Mesodermal cell (in vitro differentiated cells): ENCODE data around the gene MRPL30.

ENCODE experiments used
- H3K27ac ChIP-seq: 2 replicates; pipeline ENCODE4 v1.7.0; 2013; ENCODE audit warnings: mild to moderate bottlenecking, low read depth, low read length, moderate library complexity; ENCODE audit not compliant: severe bottlenecking
- H3K36me3 ChIP-seq: 2 replicates; pipeline ENCODE4 v1.7.1; 2013; ENCODE audit warnings: mild to moderate bottlenecking, low read length, moderate library complexity; ENCODE audit not compliant: control insufficient read depth, insufficient read depth
- H3K4me1 ChIP-seq: one replicate; pipeline ENCODE4 v1.7.1; 2013; ENCODE audit warnings: mild to moderate bottlenecking, low read length; ENCODE audit not compliant: insufficient read depth, control insufficient read depth, poor library complexity, severe bottlenecking
- H3K4me3 ChIP-seq: 2 replicates; pipeline ENCODE4 v1.7.0; 2013; ENCODE audit warnings: low read length, control low read depth, mild to moderate bottlenecking; ENCODE audit not compliant: insufficient read depth, poor library complexity, severe bottlenecking; ENCODE audit errors: extremely low read depth
- H3K9me3 ChIP-seq: 2 replicates; pipeline ENCODE4 v1.7.1; 2013; ENCODE audit warnings: mild to moderate bottlenecking, low read length, moderate library complexity; ENCODE audit not compliant: control insufficient read depth
- WGBS, 2 experiments: methylation state at CpG; one replicate each; pipeline ENCODE4 v1.1.5; 2013; ENCODE audit warnings: missing lambda C conversion rate in 2 of 2; ENCODE audit not compliant: insufficient coverage in 2 of 2; 5-methylcytosine and 5-hydroxymethylcytosine counted together

MRPL30 gene

DNA sequence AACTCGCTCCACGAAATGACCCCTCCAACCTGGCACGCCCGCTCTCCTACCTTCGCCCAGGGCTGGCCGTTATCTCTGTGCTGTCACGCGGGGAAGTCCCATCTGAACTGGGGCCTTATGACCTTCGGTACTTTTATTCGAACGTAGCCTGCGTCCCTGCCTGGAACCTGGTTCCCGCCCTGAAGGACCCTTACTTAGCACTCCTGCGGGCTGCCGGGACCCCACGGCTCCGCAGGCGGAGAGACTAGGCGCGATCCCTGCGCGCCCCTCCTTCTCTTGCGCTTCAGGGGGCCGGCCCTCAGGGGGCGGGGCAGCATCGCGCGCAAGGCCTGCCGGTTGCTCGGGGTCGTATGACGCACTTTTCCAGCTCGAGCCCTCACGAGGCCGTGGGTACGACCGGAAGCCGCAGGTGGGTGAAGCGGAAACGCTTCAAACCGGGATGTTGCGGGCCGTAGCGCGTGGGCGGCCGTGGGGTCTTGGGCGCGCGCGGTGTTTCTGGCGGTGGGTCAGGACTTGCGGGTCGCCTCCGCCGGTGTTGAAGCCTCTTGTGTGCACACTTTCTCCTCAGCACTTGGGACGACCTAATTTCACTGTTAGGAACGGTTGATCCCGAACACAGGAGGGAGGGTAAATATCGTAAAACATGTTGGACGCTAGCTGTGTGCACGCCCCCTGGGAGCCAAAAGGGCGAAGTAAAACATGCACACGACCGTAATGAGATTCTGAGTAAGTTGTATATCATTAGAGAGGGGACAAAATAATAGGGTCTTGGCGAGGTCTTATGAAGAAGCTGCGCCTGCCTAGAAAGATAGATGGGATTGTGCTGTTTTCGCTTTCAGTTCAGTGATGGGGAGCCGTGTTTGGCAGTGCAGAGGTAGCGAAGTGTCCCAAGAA is 26.1 kb upstream of the MRPL30 start, which contains the start of the genes LIPT1 and TSGA10:
Gene LIPT1 (plus strand): TSS at position 325 of the 894 bp plus-strand sequence. CDS start 6,991 bp downstream, outside the sequence.
Gene TSGA10 (minus strand): TSS at position 300 of the 894 bp plus-strand sequence. CDS start 45,503 bp downstream, outside the sequence.
- H3K36me3 ChIP-seq, result peaks cover 14% of the 10 kb centered on the region
- peaks cover 5% of the 10 kb centered on the region for H3K4me1 ChIP-seq
- peak within 1 kb of the TSS; percentile 48 for H3K27ac ChIP-seq
- peak within 1 kb of the TSS; percentile 67 for H3K4me3 ChIP-seq
- WGBS, 2 experiments, result 0 to 1% methylated on average over 57 of the region's 70 CpGs
- no peaks in the 10 kb centered on the region for H3K9me3 ChIP-seq

DNA sequence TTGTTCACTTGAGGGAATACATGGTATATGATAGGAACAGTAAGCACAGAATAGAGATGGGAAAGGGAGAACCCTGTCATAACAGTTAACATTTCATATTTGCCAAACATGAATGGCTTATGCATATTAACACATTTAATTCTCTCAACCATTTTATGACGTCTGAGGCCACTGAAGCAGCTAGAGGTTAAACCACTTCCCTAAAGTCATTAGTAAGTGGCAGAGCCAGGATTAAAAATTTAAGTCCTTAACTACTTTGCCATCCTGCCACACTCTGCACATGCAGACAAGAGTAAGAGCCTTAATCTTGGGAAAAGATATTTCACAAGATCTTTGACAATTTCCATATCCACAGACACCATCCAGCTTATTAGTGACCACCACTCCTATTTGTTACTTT is 24.1 kb upstream of the MRPL30 start:
- no peaks in the 10 kb centered on the region for H3K9me3 ChIP-seq
- peaks cover 5% of the 10 kb centered on the region for H3K4me1 ChIP-seq
- H3K36me3 ChIP-seq, result peaks cover 20% of the 10 kb centered on the region
- WGBS, 2 experiments, result 83 to 100% methylated on average over 1 of the region's 1 CpG
- H3K4me3 ChIP-seq, result no peak overlapping the region
- no peak overlapping the region for H3K27ac ChIP-seq

DNA sequence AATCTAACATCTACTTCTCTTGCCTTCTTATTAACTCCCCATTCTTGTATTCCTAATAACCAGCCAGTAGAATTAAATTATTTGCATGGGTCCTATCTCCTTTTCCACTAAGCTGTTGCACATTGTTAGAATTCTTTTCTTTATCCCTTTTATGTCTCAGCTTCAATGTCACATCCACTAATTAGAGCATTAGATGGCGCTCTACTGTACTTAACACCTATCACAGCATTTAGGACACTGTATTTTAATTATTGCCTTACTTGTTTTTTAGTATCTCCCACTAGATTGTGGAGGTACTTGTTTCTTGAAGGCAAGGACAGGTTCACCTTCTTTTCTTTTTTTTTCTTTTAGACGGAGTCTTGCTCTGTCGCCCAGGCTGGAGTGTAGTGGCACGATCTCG is 22.4 kb upstream of the MRPL30 start:
- Histone ChIP-seq H3K27ac (no peak overlapping the region), H3K36me3 (peaks cover 24% of the 10 kb centered on the region), H3K9me3 (no peaks in the 10 kb centered on the region), H3K4me3 (no peak overlapping the region), H3K4me1 (peaks cover 5% of the 10 kb centered on the region)
- 100% methylated on average over 2 to 4 of the region's 5 CpGs for WGBS, 2 experiments

- WGBS, 2 experiments, result 81 to 89% methylated on average over 3 of the region's 4 CpGs
- H3K9me3 ChIP-seq, result no peaks in the 10 kb centered on the region
- peaks cover 5% of the 10 kb centered on the region for H3K4me1 ChIP-seq
- H3K27ac ChIP-seq, result no peak overlapping the region
- H3K4me3 ChIP-seq, result no peak overlapping the region
- peaks cover 24% of the 10 kb centered on the region for H3K36me3 ChIP-seq
Observed at GRCh38 chr2:99159594-99159993, 21.4 kb upstream of the MRPL30 start.

DNA sequence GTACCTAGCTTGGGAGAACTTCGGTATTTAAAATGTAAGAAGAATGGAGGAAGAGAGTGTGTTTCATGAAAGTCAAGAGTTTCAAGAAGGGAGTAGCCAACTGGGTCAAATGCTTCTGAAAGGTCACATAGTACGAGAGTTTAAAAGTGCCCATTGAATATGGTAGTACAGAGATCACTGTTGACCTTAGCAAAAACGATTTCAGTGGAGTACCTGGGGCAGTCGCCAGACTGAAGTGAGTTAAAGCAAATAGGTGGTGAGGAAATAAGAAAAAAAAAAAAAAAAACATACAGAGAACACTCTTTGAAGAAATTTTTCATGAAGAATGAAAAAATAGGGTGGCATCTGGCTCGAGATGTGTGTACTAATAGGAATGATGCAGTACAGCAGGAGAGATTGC is 14.8 kb upstream of the MRPL30 start:
- H3K27ac ChIP-seq, result no peak overlapping the region
- no peaks in the 10 kb centered on the region for H3K9me3 ChIP-seq
- WGBS, 2 experiments, result 84 to 100% methylated on average over 2 to 4 of the region's 5 CpGs
- peaks cover 25% of the 10 kb centered on the region for H3K36me3 ChIP-seq
- no peaks in the 10 kb centered on the region for H3K4me1 ChIP-seq
- H3K4me3 ChIP-seq, result no peak overlapping the region

GRCh38 chr2:99169534-99169933 is 11.4 kb upstream of the MRPL30 start:
- Histone ChIP-seq H3K4me3 (no peak overlapping the region), H3K4me1 (no peaks in the 10 kb centered on the region), H3K9me3 (no peaks in the 10 kb centered on the region), H3K27ac (no peak overlapping the region), H3K36me3 (peaks cover 34% of the 10 kb centered on the region)
- 91 to 100% methylated on average over 1 of the region's 1 CpG for WGBS, 2 experiments

GRCh38 chr2:99171377-99172140 is 9.4 kb upstream of the MRPL30 start:
- Histone ChIP-seq H3K4me1 (no peaks in the 10 kb centered on the region), H3K4me3 (no peak overlapping the region), H3K27ac (no peak overlapping the region), H3K36me3 (peaks cover 34% of the 10 kb centered on the region), H3K9me3 (no peaks in the 10 kb centered on the region)
- 94% methylated on average over 2 of the region's 8 CpGs; no CpG with 5 or more reads in 1 of the 2 experiments for WGBS, 2 experiments

DNA sequence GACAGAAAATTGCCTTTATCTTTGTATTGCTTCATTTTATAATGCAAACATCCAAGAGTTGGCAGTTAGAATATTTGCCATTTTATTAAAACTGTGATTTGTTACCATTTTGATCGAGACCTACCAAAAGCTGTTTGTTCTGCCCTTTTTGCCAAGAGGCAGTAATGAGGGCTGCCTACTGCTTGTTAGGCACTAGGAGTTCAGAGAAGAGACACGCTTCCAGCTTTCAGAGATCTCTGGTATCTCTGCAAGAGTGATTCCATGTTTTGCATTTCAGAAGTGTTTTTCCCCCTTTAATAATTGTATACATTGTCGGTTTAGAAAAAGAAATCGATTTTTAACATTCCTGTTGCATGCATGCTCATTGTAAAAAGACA is 628 bp downstream of the MRPL30 start:
- Histone ChIP-seq H3K27ac (peak overlapping the region; percentile 78), H3K4me1 (peaks cover 7% of the 10 kb centered on the region), H3K36me3 (peaks cover 11% of the 10 kb centered on the region), H3K9me3 (no peaks in the 10 kb centered on the region), H3K4me3 (peak overlapping the region; percentile 87)
- WGBS, 2 experiments, result 0 to 10% methylated on average over 2 of the region's 4 CpGs

GRCh38 chr2:99183025-99183424 is 2.0 kb downstream of the MRPL30 start:
- H3K4me1 ChIP-seq, result peaks cover 7% of the 10 kb centered on the region
- WGBS, 2 experiments, result 91 to 100% methylated on average over 3 of the region's 3 CpGs
- H3K4me3 ChIP-seq, result no peak overlapping the region
- peaks cover 18% of the 10 kb centered on the region for H3K36me3 ChIP-seq
- no peak overlapping the region for H3K27ac ChIP-seq
- no peaks in the 10 kb centered on the region for H3K9me3 ChIP-seq

- no peak overlapping the region for H3K4me3 ChIP-seq
- no peak overlapping the region for H3K27ac ChIP-seq
- H3K4me1 ChIP-seq, result peaks cover 2% of the 10 kb centered on the region
- H3K9me3 ChIP-seq, result no peaks in the 10 kb centered on the region
- peaks cover 35% of the 10 kb centered on the region for H3K36me3 ChIP-seq
- WGBS, 2 experiments, result 67 to 100% methylated on average over 1 to 4 of the region's 6 CpGs
Observed at GRCh38 chr2:99184811-99185210, 3.8 kb downstream of the MRPL30 start.
